ENCODE data around the gene KCNK4.

Gene KCNK4

DNA sequence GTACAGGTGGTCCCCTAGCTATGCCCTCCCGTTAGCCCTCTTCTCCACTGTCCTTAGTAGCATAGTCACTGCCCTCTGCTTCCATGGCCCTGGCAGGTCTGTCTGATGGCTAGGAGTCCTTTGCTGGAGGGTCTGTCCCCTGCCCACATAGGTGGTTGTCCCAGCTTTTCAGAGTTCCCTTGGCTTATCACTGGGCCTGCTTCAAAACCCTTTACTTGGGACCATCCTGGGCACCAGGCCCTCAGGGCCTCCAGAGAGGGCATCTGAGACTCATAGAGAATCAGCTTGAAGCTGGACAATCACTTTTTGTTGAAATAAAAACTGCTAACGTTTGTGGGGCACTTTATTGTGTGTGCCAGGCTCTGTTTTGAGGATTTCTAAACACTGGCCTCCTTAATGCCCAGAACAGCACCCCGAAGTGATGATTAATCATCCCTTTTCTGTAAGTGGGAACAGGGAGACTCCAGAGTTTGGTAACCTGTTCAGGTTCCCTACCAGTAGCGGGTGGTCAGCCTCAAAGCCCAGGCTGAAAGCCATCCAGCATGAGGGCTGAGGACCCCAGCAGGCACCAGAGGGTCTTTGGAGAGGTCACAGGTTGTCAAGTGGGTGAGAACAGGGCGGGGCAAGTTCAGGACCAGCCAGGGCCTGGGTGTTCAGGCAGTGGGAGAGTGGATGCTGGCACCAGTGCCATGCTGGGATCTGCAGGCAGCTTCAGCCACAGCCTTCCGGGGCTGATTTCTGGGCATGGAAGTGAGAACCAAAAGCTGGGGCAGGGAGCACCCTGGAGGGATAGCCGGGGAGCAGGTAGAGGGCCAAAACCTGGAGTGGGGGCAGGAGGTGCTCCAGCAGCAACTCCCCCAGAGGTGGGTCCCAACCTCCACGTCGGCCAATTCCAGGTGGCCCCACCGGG lies 495 bp upstream of the KCNK4 start:
- DNase-seq (ENCODE audit: low read depth in 2 of 2) = no peak

DNA sequence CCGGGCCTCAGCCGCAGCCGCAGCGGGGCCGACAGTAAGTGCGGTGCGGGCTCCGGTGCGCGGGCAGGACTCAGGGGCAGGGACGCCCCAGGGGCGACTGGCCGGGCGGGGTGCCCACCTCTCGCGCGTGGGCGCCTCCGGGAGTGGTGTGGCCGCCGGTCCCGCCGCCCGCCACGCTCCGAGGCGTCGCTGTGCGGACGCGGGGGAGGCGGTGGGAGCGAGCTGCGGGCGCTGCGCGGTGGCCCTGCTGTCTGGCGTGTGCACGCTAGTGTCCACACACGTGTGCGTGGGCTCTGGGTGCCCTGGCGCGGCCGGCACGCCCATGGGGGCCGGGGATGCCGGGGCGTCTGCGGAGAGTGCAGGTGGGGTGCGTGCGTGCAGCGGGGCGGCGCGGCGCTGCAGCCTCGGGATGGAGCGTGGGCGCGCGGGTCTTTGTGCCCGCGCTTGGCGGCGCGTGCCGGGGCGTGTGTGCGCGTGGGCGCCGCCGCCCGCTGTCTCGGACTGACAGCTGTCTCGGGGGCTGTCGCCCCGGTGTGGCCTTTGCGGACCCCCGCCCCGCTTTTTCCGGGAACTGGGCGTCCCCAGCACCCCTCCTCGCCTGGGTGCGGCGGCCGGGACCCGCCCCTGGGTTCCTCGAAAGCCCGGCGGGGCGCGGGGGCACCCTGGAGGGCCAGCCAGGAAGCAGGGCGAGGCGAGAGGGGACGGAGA lies 804 bp downstream of the KCNK4 start:
- no peak for DNase-seq (ENCODE audit: low read depth in 2 of 2)

DNA sequence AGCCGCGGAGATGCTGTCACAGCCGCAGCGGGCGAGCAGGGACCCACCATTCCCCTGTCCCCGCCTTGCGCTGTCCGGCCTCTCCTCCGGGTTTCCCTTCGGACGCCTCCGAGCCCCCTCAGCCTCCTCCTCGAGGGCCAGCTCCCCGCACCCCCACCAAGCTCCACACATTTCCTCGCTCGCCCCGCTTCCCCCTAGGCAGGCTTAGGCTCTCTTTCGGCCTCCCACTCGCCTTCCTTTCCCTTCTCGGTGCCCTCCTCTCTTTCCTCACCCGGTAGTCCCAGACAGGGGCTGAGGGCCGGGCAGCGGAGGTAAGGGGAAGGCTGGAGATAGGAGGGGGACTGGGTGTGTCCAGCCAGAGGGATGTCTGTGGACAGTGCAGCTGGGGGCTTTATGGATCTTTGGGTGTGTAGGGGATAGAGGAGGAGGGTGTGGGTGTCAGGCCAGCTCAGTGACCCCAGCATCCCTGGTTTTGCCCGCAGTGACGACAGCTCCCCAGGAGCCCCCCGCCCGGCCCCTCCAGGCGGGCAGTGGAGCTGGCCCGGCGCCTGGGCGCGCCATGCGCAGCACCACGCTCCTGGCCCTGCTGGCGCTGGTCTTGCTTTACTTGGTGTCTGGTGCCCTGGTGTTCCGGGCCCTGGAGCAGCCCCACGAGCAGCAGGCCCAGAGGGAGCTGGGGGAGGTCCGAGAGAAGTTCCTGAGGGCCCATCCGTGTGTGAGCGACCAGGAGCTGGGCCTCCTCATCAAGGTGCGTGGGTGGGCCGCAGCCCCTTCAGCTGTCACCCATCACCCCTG lies 1.6 kb downstream of the KCNK4 start:
- DNase-seq (ENCODE audit: low read depth in 2 of 2) = no peak

DNA sequence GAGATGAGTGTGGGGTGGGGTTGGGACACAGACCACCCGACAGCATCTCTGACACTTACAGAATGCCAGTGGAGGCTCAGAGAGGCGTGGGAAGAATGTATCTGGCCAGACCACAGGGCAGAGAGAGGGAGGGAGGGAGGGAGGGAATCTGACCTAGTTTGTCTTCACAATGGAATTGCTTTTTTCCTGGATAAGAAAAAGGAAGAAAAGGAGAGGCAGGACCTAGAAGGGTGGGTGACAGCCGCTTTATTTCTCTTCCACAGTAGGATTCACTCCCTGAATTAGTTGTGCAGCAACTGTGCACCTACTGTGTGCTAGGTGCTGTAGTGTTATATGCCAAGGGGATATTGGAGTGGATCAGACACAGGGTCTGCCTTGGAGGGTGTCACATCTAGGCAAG lies 3.7 kb downstream of the KCNK4 start:
- DNase-seq (ENCODE audit: low read depth in 2 of 2) = no peak

DNA sequence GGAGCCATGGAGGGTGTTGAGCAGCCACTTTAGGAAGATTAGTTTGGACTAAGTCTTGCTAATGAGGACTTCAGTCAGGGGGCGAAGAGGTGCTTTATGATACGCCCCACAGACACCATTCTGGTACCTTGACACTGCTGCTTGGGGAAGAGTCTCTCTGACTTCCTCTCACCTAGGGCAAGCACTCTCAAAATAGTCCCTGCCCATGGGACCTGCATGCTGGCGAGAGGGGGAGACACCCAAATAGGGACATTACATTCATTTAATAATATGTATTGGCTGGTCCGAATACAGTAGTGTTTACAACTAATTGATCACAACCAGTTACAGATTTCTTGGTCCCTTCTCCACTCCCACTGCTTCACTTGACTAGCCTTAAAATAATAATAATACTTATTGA lies 4.7 kb downstream of the KCNK4 start:
- no peak for DNase-seq (ENCODE audit: low read depth in 2 of 2)

DNA sequence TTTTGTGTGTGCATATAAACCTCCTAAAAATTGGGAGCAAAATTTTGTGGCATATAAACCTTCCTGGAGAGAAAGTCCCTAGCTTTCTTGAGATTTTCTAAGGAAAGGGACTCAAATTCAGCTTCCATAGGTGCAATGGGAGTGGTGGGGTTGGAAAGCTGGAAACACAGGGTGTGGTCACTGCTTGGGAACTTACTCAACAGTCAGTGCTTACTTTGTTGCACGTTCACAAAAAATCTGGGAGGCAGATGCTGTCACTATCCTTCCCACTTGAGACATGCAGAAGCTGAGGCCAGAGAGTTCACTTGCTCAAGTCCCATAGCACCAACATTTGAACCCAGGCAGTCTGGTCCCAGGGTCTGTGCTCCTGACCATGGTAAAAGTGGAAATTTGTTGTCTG lies 5.1 kb downstream of the KCNK4 start:
- DNase-seq (ENCODE audit: low read depth in 2 of 2) = no peak

DNA sequence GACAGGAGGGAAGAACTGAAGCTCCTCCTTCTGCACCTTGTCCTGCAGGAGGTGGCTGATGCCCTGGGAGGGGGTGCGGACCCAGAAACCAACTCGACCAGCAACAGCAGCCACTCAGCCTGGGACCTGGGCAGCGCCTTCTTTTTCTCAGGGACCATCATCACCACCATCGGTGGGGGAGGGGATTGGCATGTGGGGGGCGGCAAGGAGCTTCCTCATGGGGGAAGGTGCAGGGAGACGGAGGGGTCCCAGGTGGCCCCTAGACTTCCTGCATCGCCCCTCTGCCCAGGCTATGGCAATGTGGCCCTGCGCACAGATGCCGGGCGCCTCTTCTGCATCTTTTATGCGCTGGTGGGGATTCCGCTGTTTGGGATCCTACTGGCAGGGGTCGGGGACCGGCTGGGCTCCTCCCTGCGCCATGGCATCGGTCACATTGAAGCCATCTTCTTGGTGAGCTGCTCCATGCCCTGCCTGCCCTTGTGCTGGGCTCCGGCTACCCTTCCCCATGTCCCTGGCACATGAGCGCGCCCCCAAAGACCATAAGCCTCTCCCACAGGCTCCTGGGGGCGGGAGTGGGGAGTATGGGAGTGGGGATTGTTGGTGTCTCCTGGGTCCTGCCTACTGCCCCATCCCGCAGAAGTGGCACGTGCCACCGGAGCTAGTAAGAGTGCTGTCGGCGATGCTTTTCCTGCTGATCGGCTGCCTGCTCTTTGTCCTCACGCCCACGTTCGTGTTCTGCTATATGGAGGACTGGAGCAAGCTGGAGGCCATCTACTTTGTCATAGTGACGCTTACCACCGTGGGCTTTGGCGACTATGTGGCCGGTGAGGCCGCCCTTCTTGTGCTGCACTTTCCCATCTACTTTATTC lies 6.0 kb downstream of the KCNK4 start:
- no peak for DNase-seq (ENCODE audit: low read depth in 2 of 2)

DNA sequence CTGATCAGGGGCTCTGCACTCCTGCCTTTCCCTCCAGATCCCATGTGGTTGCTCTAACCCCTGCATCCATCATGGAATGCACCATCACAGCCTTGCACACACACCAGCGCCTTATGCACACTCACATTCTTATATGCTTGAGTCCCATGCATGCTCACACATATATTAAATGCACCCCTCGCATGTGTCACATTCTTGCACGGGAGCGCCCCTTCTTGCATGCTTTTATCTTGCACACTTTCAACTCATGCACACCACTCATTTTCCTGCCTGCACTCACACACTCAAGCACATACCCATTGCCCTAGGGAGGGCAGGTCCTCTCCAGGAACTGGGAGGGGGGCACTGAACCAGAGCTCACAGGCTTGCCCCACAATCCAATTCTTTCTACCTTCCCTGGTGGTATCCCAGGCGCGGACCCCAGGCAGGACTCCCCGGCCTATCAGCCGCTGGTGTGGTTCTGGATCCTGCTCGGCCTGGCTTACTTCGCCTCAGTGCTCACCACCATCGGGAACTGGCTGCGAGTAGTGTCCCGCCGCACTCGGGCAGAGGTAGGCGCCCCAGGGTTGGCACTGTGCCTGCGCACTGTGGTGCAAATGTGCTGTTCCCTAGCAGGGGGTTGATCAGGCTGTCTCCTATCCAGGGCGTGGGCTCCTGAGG lies 6.7 kb downstream of the KCNK4 start:
- no peak for DNase-seq (ENCODE audit: low read depth in 2 of 2)

DNA sequence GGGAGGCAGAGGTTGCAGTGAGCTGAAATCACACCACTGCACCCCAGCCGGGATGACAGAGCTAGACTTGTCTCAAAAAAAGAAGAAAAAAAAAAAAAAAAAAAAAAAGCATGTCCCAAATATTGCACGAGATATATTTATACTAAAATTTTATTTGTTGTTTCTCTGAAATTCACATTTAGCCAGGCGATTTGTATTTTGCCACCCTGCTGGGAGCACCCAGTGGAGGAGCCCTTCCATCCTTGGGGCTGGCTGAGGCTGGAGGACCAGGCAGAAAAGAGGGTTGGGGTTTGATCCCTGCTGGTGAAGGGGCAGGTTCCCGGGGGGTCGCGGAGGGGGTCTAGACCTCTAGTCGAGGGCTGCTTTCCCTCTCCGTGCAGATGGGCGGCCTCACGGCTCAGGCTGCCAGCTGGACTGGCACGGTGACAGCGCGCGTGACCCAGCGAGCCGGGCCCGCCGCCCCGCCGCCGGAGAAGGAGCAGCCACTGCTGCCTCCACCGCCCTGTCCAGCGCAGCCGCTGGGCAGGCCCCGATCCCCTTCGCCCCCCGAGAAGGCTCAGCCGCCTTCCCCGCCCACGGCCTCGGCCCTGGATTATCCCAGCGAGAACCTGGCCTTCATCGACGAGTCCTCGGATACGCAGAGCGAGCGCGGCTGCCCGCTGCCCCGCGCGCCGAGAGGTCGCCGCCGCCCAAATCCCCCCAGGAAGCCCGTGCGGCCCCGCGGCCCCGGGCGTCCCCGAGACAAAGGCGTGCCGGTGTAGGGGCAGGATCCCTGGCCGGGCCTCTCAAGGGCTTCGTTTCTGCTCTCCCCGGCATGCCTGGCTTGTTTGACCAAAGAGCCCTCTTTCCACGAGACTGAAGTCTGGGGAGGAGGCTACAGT lies 8.1 kb downstream of the KCNK4 start:
- no peak for DNase-seq (ENCODE audit: low read depth in 2 of 2)

DNA sequence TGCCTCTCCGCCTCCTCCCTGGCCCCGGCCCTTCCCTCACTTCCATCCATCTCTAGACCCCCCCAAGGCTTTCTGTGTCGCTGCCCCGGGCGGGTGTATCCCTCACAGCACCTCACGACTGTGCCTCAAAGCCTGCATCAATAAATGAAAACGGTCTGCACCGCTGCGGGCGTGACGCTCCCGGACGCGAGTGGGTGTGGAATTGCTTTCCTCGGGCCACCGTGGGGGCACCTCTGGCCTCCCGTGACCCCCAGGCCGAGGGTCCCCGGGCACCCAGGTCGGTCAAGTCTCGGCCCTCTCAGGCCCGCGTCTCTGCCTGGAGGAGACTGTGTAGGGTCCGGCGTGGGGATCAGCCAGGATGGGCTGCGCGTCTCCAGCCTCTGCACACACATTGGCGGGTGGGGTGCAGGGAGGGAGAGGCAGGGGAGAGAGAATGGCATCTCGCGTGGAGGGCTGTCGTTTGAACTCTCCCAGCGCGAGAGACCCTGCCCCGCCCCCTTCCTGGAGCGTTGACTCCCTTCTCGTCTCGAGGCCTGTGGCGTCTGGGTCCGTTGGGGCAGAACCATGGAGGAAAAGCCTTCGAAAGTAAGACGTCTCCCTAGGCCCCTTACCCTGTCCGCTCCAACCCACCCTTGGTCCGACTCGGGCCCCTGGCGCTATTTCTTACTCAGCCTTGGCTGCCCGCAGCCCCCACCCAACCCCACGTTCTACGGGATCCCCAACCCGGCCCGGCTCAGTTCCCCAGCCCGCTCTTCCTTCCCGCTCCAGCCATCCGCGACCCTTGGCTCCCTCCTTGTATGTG lies 8.9 kb downstream of the KCNK4 start, which contains the start of gene CATSPERZ:
Gene CATSPERZ, plus strand, starts transcription at position 512 of the 802 bp plus-strand sequence. Its CDS starts 53 bp downstream, at position 565.
- DNase-seq (ENCODE audit: low read depth in 2 of 2) = no peak

DNA sequence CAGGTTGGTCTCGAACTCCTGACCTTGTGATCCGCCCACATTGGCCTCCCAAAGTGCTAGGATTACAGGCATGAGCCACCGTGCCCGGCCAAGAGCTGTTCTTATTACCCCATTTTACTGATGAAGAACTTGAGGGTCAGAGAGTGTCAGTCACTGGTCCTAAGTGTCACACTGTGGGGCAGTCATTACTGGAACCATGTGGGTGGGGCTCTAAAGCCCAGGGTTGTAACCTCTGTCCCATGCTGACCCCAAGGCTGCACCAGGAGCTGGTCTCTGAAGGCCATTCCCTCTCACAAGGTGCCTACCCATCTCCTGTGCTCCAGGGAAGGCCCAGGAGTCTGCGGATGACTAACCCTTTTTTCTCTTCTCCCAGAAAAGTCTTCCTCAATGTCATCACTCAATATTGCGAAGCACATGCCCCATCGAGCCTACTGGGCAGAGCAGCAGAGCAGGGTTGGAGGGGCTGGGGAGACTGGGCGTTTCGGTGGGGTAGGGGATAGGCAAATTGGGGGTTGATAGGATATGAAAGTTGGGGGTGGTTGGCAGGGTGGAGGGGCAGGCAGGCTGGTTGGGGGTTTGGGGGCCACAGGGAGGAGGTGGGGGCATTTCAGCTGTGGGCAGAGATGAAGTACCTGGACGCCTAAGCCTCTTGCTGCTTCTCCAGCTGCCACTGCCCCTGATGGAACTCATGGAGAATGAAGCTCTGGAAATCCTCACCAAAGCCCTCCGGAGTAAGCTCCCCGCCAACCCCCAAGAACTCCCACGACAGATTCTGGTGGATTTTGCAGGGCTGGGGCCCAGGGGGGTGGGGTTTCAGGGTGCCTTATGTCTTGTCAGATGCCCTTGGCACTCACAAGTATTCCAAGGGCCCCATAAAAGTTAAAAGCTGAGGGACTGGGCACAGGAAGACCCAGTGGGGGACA lies 12.3 kb downstream of the KCNK4 start:
- no peak for DNase-seq (ENCODE audit: low read depth in 2 of 2)

DNA sequence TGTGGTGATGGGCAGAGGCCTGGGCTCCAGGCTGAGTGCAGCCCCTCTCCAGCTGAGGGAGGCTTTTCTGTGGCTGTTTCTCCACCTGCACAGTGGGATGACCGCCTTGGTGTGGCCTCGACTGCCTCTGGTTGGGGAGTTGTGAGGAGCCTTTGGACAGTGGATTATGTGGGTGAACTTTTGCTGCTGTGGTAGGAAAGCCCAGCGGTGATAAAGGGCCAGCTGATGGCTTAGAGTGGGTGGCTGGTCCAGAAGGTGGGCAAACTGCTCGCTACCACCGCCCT lies 12.9 kb downstream of the KCNK4 start:
- no peak for DNase-seq (ENCODE audit: low read depth in 2 of 2)

DNA sequence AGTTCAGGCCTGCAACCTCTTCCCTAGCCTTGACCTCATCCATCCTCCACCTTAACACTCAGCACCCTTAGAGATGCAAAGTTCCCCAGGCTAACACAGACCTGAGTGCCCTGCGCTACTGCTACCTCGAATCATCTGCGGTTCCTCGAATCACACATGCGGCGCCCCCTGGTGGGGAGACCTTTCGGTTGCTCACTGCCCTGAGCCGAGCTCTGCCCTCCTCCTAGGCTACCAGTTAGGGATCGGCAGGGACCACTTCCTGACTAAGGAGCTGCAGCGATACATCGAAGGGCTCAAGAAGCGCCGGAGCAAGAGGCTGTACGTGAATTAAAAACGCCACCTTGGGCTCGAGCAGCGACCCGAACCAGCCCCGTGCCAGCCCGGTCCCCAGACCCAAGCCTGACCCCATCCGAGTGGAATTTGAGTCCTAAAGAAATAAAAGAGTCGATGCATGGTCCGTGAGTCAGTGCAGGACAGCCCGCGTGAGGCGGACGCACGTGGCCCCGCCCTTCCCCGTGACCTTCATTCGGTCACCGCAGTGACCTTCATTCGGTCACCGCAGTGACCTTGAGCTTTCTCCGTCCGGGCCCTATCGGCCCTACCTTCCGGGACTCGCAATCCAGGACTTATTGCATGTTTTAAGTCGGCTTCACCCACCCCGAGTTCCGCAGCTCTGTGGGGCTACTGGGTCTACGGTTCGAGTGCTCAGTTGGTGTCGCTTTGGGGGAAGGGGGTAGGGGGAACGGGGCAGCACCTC lies 13.4 kb downstream of the KCNK4 start:
- DNase-seq (ENCODE audit: low read depth in 2 of 2) = peak; percentile 85 to 86

DNA sequence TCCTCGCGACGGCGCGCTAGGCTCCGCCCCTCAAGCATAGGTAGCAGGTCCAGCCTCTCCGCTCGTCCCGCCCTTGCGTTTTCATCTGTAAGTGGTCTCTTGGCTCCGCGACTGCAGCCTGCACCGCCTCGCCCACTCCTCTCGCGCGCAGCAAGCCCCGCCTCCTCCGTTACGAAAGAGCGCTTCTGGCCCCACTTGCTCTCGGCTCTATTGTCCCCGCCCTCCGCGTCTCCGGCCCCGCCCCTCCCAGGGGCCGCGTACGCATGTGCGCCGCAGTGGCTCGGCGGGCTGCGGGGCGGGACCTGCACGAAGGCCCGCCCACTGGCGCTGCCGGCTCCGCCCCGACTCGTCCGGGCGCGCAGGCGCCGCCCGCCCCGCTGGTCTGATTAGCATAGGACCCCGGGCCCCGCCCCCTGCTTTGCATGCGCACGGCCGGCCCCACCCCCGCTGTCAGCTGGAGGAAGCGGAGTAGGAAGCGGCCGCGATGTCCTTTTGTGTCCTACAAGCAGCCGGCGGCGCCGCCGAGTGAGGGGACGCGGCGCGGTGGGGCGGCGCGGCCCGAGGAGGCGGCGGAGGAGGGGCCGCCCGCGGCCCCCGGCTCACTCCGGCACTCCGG lies 14.1 kb downstream of the KCNK4 start, which contains the start of gene ESRRA:
Gene ESRRA, plus strand, starts transcription at position 450 of the 616 bp plus-strand sequence. CDS start 1,656 bp downstream, outside the sequence.
- DNase-seq (ENCODE audit: low read depth in 2 of 2) = peak; percentile 99

DNA sequence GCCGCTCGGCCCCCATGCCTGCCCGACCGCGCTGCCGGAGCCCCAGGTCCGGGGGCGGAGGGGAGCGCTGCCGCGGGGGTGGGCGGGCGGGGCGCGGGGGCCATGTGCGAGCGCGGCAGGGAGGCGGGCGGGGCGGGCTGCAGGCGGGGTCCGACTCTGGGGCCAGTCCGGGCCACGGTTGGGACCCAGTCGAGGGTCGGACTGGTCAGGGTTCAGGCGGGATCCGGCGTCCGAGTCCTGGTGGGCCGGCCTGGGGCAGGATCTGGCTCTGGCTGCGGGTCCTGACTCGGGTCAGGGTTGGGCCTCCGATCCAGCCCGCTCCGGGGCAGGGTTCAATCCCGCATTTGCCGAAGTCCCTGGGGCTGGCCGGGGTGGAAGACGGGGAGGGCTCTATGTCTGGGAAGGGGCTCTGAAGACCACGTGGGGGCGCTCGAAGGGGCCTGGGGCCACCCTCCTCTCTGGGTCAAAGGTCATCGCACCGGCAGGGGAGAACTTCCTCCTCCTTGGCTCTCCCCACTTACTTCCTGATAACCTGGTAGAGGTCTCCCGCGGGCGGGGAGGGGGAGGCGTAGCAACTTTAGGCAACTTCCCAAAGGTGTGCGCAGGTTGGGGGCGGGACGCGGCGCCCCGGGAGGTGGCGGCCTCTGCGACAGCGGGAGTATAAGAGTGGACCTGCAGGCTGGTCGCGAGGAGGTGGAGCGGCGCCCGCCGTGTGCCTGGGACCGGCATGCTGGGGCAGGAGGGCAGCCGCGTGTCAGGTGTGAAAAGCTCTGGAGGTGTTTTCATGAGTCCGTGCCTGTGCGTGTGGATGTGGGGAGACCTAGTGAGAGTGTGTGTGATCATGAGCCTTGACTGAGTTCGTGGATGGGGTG lies 14.8 kb downstream of the KCNK4 start:
- DNase-seq (ENCODE audit: low read depth in 2 of 2) = peak; percentile 41 to 51

DNA sequence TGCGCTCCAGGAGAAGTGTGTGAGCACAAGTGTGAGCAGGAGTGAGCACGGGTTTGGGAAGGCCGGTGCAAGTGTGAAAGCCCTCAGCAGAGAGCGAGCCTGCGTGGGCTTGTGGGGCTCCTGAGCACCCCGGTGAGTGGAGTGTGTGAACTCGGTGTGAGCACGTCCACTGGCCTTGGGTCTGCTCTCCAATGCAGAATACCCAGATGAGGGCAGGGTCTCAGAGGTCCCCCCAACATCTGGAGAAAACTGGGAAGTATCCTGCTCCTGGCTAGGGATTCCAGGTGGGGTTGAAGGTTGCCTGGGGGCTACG lies 15.4 kb downstream of the KCNK4 start:
- no peak for DNase-seq (ENCODE audit: low read depth in 2 of 2)

Measured in activated CD8-positive, alpha-beta memory T cell treated with anti-CD3 and anti-CD28 coated beads for 4 hours (primary cell).